SK-N-SH treated with all-trans-retinoic acid at 6 μM for 48 hours (cell line): ENCODE results near the gene ADAM22.

Experiments
- ATAC-seq: fragments of 200-7000 bp; cut with Tn5 transposase; 3 replicates; pipeline ENCODE4 v1.9.1; 2020; ENCODE audit warnings: mild to moderate bottlenecking, moderate library complexity
- ARNTL ChIP-seq: fragments of 450-650 bp; formaldehyde crosslinking; IDR thresholded peaks from 2 replicates; pipeline ENCODE4 v1.5.0; 2020; ENCODE audit warnings: low read depth, mild to moderate bottlenecking, moderate library complexity, borderline replicate concordance
- BACH2 ChIP-seq: fragments of 250-450 bp; sonication (Bioruptor Pico); IDR thresholded peaks from 2 replicates; pipeline ENCODE4 v1.9.0; 2021; ENCODE audit warnings: mild to moderate bottlenecking, borderline replicate concordance
- CREB5 ChIP-seq: fragments of 250-450 bp; sonication (Bioruptor Pico); IDR thresholded peaks from 2 replicates; pipeline ENCODE4 v1.5.1; 2020; ENCODE audit warnings: low read depth, mild to moderate bottlenecking, moderate library complexity
- CSDC2 ChIP-seq: fragments of 250-450 bp; sonication (Bioruptor Pico); IDR thresholded peaks from 2 replicates; pipeline ENCODE4 v1.5.0; 2020; ENCODE audit warnings: mild to moderate bottlenecking, moderate library complexity
- CSRNP3 ChIP-seq: fragments of 250-450 bp; sonication (Bioruptor Pico); IDR thresholded peaks from 2 replicates; pipeline ENCODE4 v1.5.1; 2021; ENCODE audit warnings: mild to moderate bottlenecking, moderate library complexity
- ESRRG ChIP-seq: fragments of 250-450 bp; sonication (Bioruptor Pico); IDR thresholded peaks from 2 replicates; pipeline ENCODE4 v1.6.1; 2021; ENCODE audit warnings: mild to moderate bottlenecking
- GLIS3 ChIP-seq: fragments of 250-450 bp; sonication (Bioruptor Pico); IDR thresholded peaks from 2 replicates; pipeline ENCODE4 v1.5.0; 2020; ENCODE audit warnings: mild to moderate bottlenecking, moderate library complexity
- ISL1 ChIP-seq: fragments of 250-450 bp; sonication (Bioruptor Pico); IDR thresholded peaks from 2 replicates; pipeline ENCODE4 v2.1.2; 2022; ENCODE audit warnings: mild to moderate bottlenecking, moderate library complexity
- OSR1 ChIP-seq: fragments of 250-450 bp; sonication (Bioruptor Pico); IDR thresholded peaks from 2 replicates; pipeline ENCODE4 v1.8.0; 2022; ENCODE audit warnings: moderate library complexity, mild to moderate bottlenecking, inconsistent platforms
- PATZ1 ChIP-seq: fragments of 250-450 bp; sonication (Bioruptor Pico); IDR thresholded peaks from 2 replicates; pipeline ENCODE4 v1.8.0; 2020; ENCODE audit warnings: mild to moderate bottlenecking, moderate library complexity, borderline replicate concordance
- POU6F1 ChIP-seq: fragments of 250-450 bp; sonication (Bioruptor Pico); IDR thresholded peaks from 2 replicates; pipeline ENCODE4 v1.8.0; 2021; ENCODE audit warnings: low read depth, mild to moderate bottlenecking, moderate library complexity, borderline replicate concordance
- PPARA ChIP-seq: fragments of 250-450 bp; sonication (Bioruptor Pico); IDR thresholded peaks from 2 replicates; pipeline ENCODE4 v1.5.0; 2020; ENCODE audit warnings: mild to moderate bottlenecking, borderline replicate concordance
- RARB ChIP-seq: fragments of 250-450 bp; sonication (Bioruptor Pico); IDR thresholded peaks from 2 replicates; pipeline ENCODE4 v1.8.0; 2021; ENCODE audit warnings: mild to moderate bottlenecking, moderate library complexity
- SNAI2 ChIP-seq: fragments of 250-450 bp; sonication (Bioruptor Pico); IDR thresholded peaks from 2 replicates; pipeline ENCODE4 v1.5.0; 2020; ENCODE audit warnings: mild to moderate bottlenecking, moderate library complexity
- TCF4 ChIP-seq: fragments of 250-450 bp; sonication (Bioruptor Pico); IDR thresholded peaks from 2 replicates; pipeline ENCODE4 v1.8.0; 2021; ENCODE audit warnings: mild to moderate bottlenecking, moderate library complexity, borderline replicate concordance
- TOX ChIP-seq: fragments of 250-450 bp; sonication (Bioruptor Pico); IDR thresholded peaks from 2 replicates; pipeline ENCODE4 v1.8.0; 2021; ENCODE audit warnings: mild to moderate bottlenecking, moderate library complexity, borderline replicate concordance
- TSHZ2 ChIP-seq: fragments of 250-450 bp; sonication (Bioruptor Pico); IDR thresholded peaks from 2 replicates; pipeline ENCODE4 v1.5.0; 2020; ENCODE audit warnings: mild to moderate bottlenecking, moderate library complexity
- ZC3H10 ChIP-seq: fragments of 250-450 bp; sonication (Bioruptor Pico); IDR thresholded peaks from 2 replicates; pipeline ENCODE4 v1.5.1; 2021; ENCODE audit warnings: mild to moderate bottlenecking, moderate library complexity
- ZFP3 ChIP-seq: fragments of 250-450 bp; sonication (Bioruptor Pico); IDR thresholded peaks from 2 replicates; pipeline ENCODE4 v1.5.0; 2020; ENCODE audit warnings: mild to moderate bottlenecking, moderate library complexity
- ZFP30 ChIP-seq: fragments of 450-650 bp; formaldehyde crosslinking; IDR thresholded peaks from 2 replicates; pipeline ENCODE4 v1.5.0; 2022; ENCODE audit warnings: mild to moderate bottlenecking, moderate library complexity
- ZNF565 ChIP-seq: fragments of 450-650 bp; formaldehyde crosslinking; conservative IDR thresholded peaks from 2 replicates; pipeline ENCODE4 v1.5.0; 2020; ENCODE audit warnings: low read depth, mild to moderate bottlenecking, moderate library complexity
- ZNF70 ChIP-seq: fragments of 450-650 bp; formaldehyde crosslinking; IDR thresholded peaks from 2 replicates; pipeline ENCODE4 v1.5.0; 2020; ENCODE audit warnings: mild to moderate bottlenecking, moderate library complexity
- ZNF8 ChIP-seq: fragments of 450-650 bp; formaldehyde crosslinking; IDR thresholded peaks from 2 replicates; pipeline ENCODE4 v1.5.0; 2020; ENCODE audit warnings: mild to moderate bottlenecking, moderate library complexity

ADAM22 gene

GRCh38 chr7:88091988-88092675 is 158.1 kb downstream of the ADAM22 start:
- ATAC-seq = peak; percentile 85
- TF ChIP-seq TCF4 (CRISPR knock-in tag) (peak; percentile 84), SNAI2 (CRISPR knock-in tag) (peak; percentile 11; the same call in 1 of the 2 replicates), ISL1 (CRISPR knock-in tag) (peak; percentile 76), ZNF70 (CRISPR knock-in tag) (peak; percentile 47; the same call in 1 of the 2 replicates), GLIS3 (no peak), CREB5 (CRISPR knock-in tag) (peak; percentile 52; the same call in 1 of the 2 replicates)

- ATAC-seq = peak; percentile 53
- TF ChIP-seq ZFP3 (CRISPR knock-in tag) (no peak), ZC3H10 (CRISPR knock-in tag) (no peak), BACH2 (CRISPR knock-in tag) (no peak), TSHZ2 (0 out of 2 replicates have a peak, but pooled peaks have one; percentile 70), ESRRG (no peak), ISL1 (CRISPR knock-in tag) (peak; percentile 65), RARB (CRISPR knock-in tag) (no peak), TOX (CRISPR knock-in tag) (no peak), ZNF70 (CRISPR knock-in tag) (no peak), PPARA (no peak), CSDC2 (CRISPR knock-in tag) (no peak), POU6F1 (CRISPR knock-in tag) (no peak; the same call in 1 of the 2 replicates), GLIS3 (no peak), ZNF565 (CRISPR knock-in tag) (no peak), SNAI2 (CRISPR knock-in tag) (no peak), OSR1 (no peak), TCF4 (CRISPR knock-in tag) (no peak), CREB5 (CRISPR knock-in tag) (no peak), ARNTL (CRISPR knock-in tag) (no peak), PATZ1 (CRISPR knock-in tag) (no peak), ZFP30 (CRISPR knock-in tag) (no peak), CSRNP3 (CRISPR knock-in tag) (no peak), ZNF8 (CRISPR knock-in tag) (0 out of 2 replicates have a peak, but pooled peaks have one; percentile 27)
Measured at GRCh38 chr7:88092676-88092999, 158.6 kb downstream of the ADAM22 start.
